Neuronal stem cell (in vitro differentiated cells): ENCODE measurements around the gene SIN3A.

Source experiments
- DNase-seq: peaks from one replicate; pipeline ENCODE4 v3.0.0-alpha.2; 2013; ENCODE audit warnings: low spot score
- H2AFZ ChIP-seq: one replicate; pipeline ENCODE4 v1.6.1; 2013; ENCODE audit warnings: mild to moderate bottlenecking, low read length, inconsistent platforms
- H2AK5ac ChIP-seq: 2 replicates; pipeline ENCODE4 v1.6.1; 2013; ENCODE audit warnings: low read depth, mild to moderate bottlenecking, inconsistent platforms, low read length, moderate library complexity, mixed read lengths
- H2BK120ac ChIP-seq: 2 replicates; pipeline ENCODE4 v1.6.1; 2013; ENCODE audit warnings: low read depth, mild to moderate bottlenecking, inconsistent platforms, low read length, moderate library complexity, mixed read lengths
- H2BK12ac ChIP-seq: one replicate; pipeline ENCODE4 v1.6.1; 2013; ENCODE audit warnings: low read length, inconsistent platforms
- H2BK15ac ChIP-seq: 2 replicates; pipeline ENCODE4 v1.6.1; 2013; ENCODE audit warnings: mild to moderate bottlenecking, low read length, inconsistent platforms, mixed read lengths
- H2BK5ac ChIP-seq: one replicate; pipeline ENCODE4 v1.6.1; 2013; ENCODE audit warnings: inconsistent platforms, mild to moderate bottlenecking, low read length, moderate library complexity
- H3K14ac ChIP-seq: one replicate; pipeline ENCODE4 v1.6.1; 2013; ENCODE audit warnings: low read length, inconsistent platforms
- H3K18ac ChIP-seq: 2 replicates; pipeline ENCODE4 v1.6.1; 2013; ENCODE audit warnings: low read length, inconsistent platforms
- H3K23ac ChIP-seq: 2 replicates; pipeline ENCODE4 v1.6.1; 2013; ENCODE audit warnings: low read depth, mild to moderate bottlenecking, mixed read lengths, low read length, inconsistent platforms; ENCODE audit not compliant: poor library complexity
- H3K27ac ChIP-seq: replicated peaks from 3 replicates; pipeline ENCODE4 v1.5.1; 2013; ENCODE audit warnings: low read length, inconsistent platforms
- H3K27me3 ChIP-seq, 3 experiments: 2 replicates each; pipeline ENCODE4 v1.6.1; 2013; ENCODE audit warnings: low read length in 3 of 3, mild to moderate bottlenecking in 2 of 3, inconsistent platforms in 1 of 3, low read depth in 1 of 3, mixed read lengths in 1 of 3, moderate library complexity in 1 of 3; ENCODE audit not compliant: control insufficient read depth in 3 of 3, insufficient read depth in 3 of 3
- H3K36me3 ChIP-seq, 2 donors: replicated peaks in 1 of 2; 2 replicates each; pipeline ENCODE4 v1.6.1; 2013; ENCODE audit warnings: low read length in 2 of 2; ENCODE audit not compliant: control insufficient read depth in 2 of 2, insufficient read depth in 2 of 2
- H3K4ac ChIP-seq: 2 replicates; pipeline ENCODE4 v1.6.1; 2013; ENCODE audit warnings: inconsistent platforms, mild to moderate bottlenecking, low read length, moderate library complexity
- H3K4me1 ChIP-seq, 2 donors: 1 replicate in 1 of 2; 2 replicates in 1 of 2; pipeline ENCODE4 v1.6.1; 2013; ENCODE audit warnings: low read length in 2 of 2, low read depth in 1 of 2; ENCODE audit not compliant: control insufficient read depth in 2 of 2, insufficient read depth in 1 of 2
- H3K4me2 ChIP-seq: one replicate; pipeline ENCODE4 v1.6.1; 2013; ENCODE audit warnings: mild to moderate bottlenecking, low read length, inconsistent platforms; ENCODE audit not compliant: insufficient read depth, poor library complexity, severe bottlenecking
- H3K4me3 ChIP-seq, 2 donors: 2 replicates each; pipeline ENCODE4 v1.5.1; 2013; ENCODE audit warnings: low read length in 2 of 2, mild to moderate bottlenecking in 2 of 2, inconsistent platforms in 1 of 2, moderate library complexity in 1 of 2
- H3K79me1 ChIP-seq: one replicate; pipeline ENCODE4 v1.6.1; 2013; ENCODE audit warnings: low read depth, mild to moderate bottlenecking, inconsistent platforms, low read length, moderate library complexity
- H3K9ac ChIP-seq: one replicate; pipeline ENCODE4 v1.6.1; 2013; ENCODE audit warnings: mild to moderate bottlenecking, low read depth, low read length, inconsistent platforms; ENCODE audit not compliant: poor library complexity
- H3K9me3 ChIP-seq, 2 donors: replicated peaks in 1 of 2; 2 replicates each; pipeline versions ENCODE3 to v1.6.1; 2013; ENCODE audit warnings: low read length in 2 of 2, mild to moderate bottlenecking in 2 of 2, inconsistent platforms in 1 of 2, low read depth in 1 of 2, mixed read lengths in 1 of 2, moderate library complexity in 1 of 2; ENCODE audit not compliant: control insufficient read depth in 2 of 2, insufficient read depth in 1 of 2
- H4K8ac ChIP-seq: one replicate; pipeline ENCODE4 v1.6.1; 2013; ENCODE audit warnings: low read depth, mild to moderate bottlenecking, inconsistent platforms, low read length, moderate library complexity
- H4K91ac ChIP-seq: one replicate; pipeline ENCODE4 v1.6.1; 2013; ENCODE audit warnings: low read length, low read depth, mild to moderate bottlenecking, inconsistent platforms; ENCODE audit not compliant: poor library complexity
- WGBS, 2 donors: extraction: QIAGEN DNeasy Blood & Tissue Kit; methylation state at CpG; one replicate each; pipeline ENCODE4 v1.1.7; 2013; ENCODE audit warnings: missing lambda C conversion rate in 2 of 2, mixed read lengths in 1 of 2; ENCODE audit not compliant: insufficient read length in 2 of 2, insufficient replicate concordance in 1 of 2; ENCODE audit errors: extremely low coverage in 2 of 2; 5-methylcytosine and 5-hydroxymethylcytosine counted together

The SIN3A gene

DNA sequence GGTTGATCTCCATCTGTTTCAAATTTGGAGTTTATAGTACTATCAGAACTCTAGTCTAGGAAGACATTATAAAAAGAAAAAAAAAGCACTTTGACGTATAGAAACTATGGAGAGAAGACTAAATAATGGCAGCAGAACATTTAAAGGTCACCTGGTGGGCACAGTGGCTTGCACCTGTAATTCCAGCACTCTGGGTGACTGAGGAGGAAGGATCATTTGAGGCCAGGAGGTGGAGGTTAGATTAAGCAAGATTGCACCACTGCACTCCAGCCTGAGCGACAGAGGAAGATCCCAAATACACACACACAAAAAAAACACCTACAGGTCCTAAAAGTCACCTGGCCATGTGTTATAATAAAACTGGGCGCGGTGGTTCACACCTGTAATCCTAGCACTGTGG, 13.8 kb downstream of the SIN3A start:
- WGBS, 2 donors, result no CpG with 5 or more reads among the region's 4 CpGs
- Histone ChIP-seq H3K36me3 (peaks cover 0 to 69% of the 10 kb centered on the region in 2 donors), H2AK5ac (no peak overlapping the region)

DNA sequence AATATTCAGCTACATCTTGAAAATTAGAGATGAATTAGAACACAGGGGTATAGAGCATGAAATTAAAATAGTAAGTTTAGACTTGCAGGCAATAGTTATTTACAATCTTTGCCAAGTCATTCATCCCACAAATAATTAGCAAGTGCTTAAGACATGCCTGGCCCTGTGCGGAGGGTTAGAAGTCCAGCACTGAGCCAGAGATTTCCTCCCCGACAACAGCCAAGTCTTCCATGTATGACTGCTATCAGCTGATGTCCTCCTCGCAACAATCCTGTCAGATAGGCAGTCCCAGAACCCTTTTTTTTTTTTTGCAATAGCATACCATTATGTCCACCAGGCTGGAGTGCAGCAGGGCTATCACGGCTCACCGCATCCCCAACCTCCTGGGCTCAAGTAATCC, 14.6 kb downstream of the SIN3A start:
- WGBS, 2 donors, result no CpG with 5 or more reads among the region's 5 CpGs
- Histone ChIP-seq H3K4me2 (no peak overlapping the region), H3K4me1 (no peaks in the 10 kb centered on the region), H3K4ac (no peak overlapping the region), H3K27ac (no peak overlapping the region), H2BK12ac (no peak overlapping the region), H3K14ac (no peak overlapping the region), H2BK15ac (no peak overlapping the region), H2AFZ (no peak overlapping the region), H3K9me3 (no peaks in the 10 kb centered on the region), H3K79me1 (peaks cover 5% of the 10 kb centered on the region), H3K9ac (no peak overlapping the region), H2BK5ac (no peak overlapping the region), H3K23ac (no peak overlapping the region), H2BK120ac (no peak overlapping the region), H3K36me3 (peaks cover 0 to 61% of the 10 kb centered on the region in 2 donors), H4K91ac (no peak overlapping the region), H4K8ac (no peak overlapping the region), H2AK5ac (no peak overlapping the region), H3K18ac (no peak overlapping the region), H3K4me3 (no peak overlapping the region), H3K27me3 (no peaks in the 10 kb centered on the region)
- no peak for DNase-seq

More for the DNA sequence above, 13.8 kb downstream of the SIN3A start:
- H4K8ac ChIP-seq, result no peak overlapping the region
- H3K9me3 ChIP-seq, result no peaks in the 10 kb centered on the region
- no peak overlapping the region for H2BK5ac ChIP-seq
- no peaks in the 10 kb centered on the region for H3K27me3 ChIP-seq
- no peak overlapping the region for H2BK15ac ChIP-seq
- no peak overlapping the region for H3K4ac ChIP-seq
- H4K91ac ChIP-seq, result no peak overlapping the region
- no peak overlapping the region for H3K27ac ChIP-seq
- H3K23ac ChIP-seq, result no peak overlapping the region
- H3K79me1 ChIP-seq, result peaks cover 5% of the 10 kb centered on the region
- no peak overlapping the region for H3K9ac ChIP-seq
- no peak overlapping the region for H3K4me2 ChIP-seq
- DNase-seq, result no peak
- no peak overlapping the region for H2BK12ac ChIP-seq
- H3K14ac ChIP-seq, result no peak overlapping the region
- H2BK120ac ChIP-seq, result no peak overlapping the region
- H2AFZ ChIP-seq, result no peak overlapping the region
- H3K18ac ChIP-seq, result no peak overlapping the region
- H3K4me3 ChIP-seq, result no peak overlapping the region
- H3K4me1 ChIP-seq, result no peaks in the 10 kb centered on the region

DNA sequence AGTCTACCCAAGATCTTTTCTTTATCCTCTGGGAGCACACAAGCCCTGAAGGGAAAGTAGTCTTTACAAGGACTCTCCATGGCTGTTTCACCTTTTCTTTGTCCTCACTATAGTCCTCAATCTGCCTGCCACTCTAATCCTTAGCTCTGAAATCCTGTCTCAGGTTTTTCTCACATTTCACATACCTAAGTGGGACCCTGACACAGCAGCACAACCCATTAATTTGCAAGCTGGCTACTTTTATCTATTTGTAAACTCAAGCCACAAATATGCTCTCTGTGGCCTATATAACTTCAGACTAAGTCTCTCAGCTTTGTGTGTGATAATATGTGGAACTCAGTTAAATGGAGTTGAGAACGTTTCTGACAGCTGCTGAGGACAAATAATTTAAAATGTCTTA, 19.8 kb downstream of the SIN3A start:
- H3K4me2 ChIP-seq, result no peak overlapping the region
- H3K27me3 ChIP-seq, result no peaks in the 10 kb centered on the region
- H3K79me1 ChIP-seq, result peaks cover 5% of the 10 kb centered on the region
- no peak overlapping the region for H4K8ac ChIP-seq
- no peak overlapping the region for H3K9ac ChIP-seq
- peaks cover 17 to 69% of the 10 kb centered on the region in 2 donors for H3K36me3 ChIP-seq
- H3K4ac ChIP-seq, result no peak overlapping the region
- H3K14ac ChIP-seq, result no peak overlapping the region
- H2BK15ac ChIP-seq, result no peak overlapping the region
- WGBS, 2 donors, result no CpG with 5 or more reads among the region's 1 CpG
- H2BK12ac ChIP-seq, result no peak overlapping the region
- no peak overlapping the region for H3K23ac ChIP-seq
- no peak overlapping the region for H2BK120ac ChIP-seq
- H3K9me3 ChIP-seq, result no peaks in the 10 kb centered on the region
- H3K4me3 ChIP-seq, result no peak overlapping the region
- H2AFZ ChIP-seq, result no peak overlapping the region
- DNase-seq, result no peak
- H2AK5ac ChIP-seq, result no peak overlapping the region
- no peak overlapping the region for H2BK5ac ChIP-seq
- no peak overlapping the region for H4K91ac ChIP-seq
- H3K18ac ChIP-seq, result no peak overlapping the region
- no peaks in the 10 kb centered on the region for H3K4me1 ChIP-seq
- no peak overlapping the region for H3K27ac ChIP-seq

GRCh38 chr15:75431270-75431669, 20.2 kb downstream of the SIN3A start:
- no CpG with 5 or more reads among the region's 2 CpGs for WGBS, 2 donors
- H2AFZ ChIP-seq, result no peak overlapping the region
- no peak for DNase-seq
- no peaks in the 10 kb centered on the region for H3K4me1 ChIP-seq
- H2BK120ac ChIP-seq, result no peak overlapping the region
- H3K4me3 ChIP-seq, result no peak overlapping the region
- H2AK5ac ChIP-seq, result no peak overlapping the region
- H2BK12ac ChIP-seq, result no peak overlapping the region
- no peak overlapping the region for H3K23ac ChIP-seq
- no peak overlapping the region for H4K8ac ChIP-seq
- no peaks in the 10 kb centered on the region for H3K9me3 ChIP-seq
- no peak overlapping the region for H2BK5ac ChIP-seq
- peaks cover 5% of the 10 kb centered on the region for H3K79me1 ChIP-seq
- no peak overlapping the region for H3K4ac ChIP-seq
- no peak overlapping the region for H3K18ac ChIP-seq
- no peak overlapping the region for H3K14ac ChIP-seq
- no peak overlapping the region for H3K9ac ChIP-seq
- no peak overlapping the region for H4K91ac ChIP-seq
- H3K36me3 ChIP-seq, result peaks cover 17 to 69% of the 10 kb centered on the region in 2 donors
- no peak overlapping the region for H3K27ac ChIP-seq
- no peak overlapping the region for H3K4me2 ChIP-seq
- no peaks in the 10 kb centered on the region for H3K27me3 ChIP-seq
- no peak overlapping the region for H2BK15ac ChIP-seq
